ENCODE results near the gene UBAP1L.
"Not testable (repeated sequence)": the region's sequence is repeated elsewhere in the genome, so short reads cannot be mapped to it uniquely, and the experiment has no call there.

The UBAP1L gene

DNA sequence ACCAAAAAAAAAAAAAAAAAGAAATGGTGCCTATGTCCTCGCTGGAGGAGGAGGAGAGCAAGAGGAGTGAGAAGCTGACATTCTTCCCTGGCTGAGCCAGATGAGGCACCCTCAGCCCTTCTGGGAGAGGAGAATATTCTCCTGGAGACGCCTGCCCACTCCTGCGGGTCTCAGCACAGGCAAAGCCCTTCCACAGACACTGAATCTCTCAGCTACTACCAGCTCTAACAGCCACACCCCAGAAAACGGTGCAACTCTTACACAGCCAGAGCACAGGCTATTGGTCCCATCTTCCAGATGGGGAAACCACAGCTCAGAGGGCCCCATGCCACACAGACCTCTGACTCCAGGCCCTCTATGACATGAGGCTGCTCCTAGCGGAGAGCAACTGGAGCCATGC lies 52.9 kb downstream of the UBAP1L start:
- DNase-seq, result no peak

GRCh38 chr15:65060641-65061397 lies 54.2 kb downstream of the UBAP1L start:
- no peak for DNase-seq

- no peak for DNase-seq
Observed at GRCh38 chr15:65059931-65060596, 54.9 kb downstream of the UBAP1L start.

DNA sequence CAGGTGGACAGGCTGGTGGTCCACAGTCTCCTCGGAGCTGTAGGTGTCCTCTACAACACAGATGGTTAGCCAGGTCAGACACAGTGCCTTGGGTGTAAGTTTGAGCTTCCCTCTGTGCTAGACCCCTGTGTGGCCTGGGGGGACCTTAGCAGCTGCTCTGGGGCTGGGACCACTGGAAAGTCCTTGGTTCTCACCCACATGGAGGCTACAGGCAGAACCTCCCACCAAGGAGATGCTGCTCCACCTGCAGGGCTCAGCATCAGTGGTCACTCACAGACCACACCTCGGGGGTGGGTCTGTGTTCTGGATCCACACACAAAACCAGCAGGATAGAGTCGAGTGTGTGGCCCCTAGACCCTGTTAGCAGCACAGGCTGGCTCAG lies 55.6 kb downstream of the UBAP1L start:
- DNase-seq, result no peak

DNA sequence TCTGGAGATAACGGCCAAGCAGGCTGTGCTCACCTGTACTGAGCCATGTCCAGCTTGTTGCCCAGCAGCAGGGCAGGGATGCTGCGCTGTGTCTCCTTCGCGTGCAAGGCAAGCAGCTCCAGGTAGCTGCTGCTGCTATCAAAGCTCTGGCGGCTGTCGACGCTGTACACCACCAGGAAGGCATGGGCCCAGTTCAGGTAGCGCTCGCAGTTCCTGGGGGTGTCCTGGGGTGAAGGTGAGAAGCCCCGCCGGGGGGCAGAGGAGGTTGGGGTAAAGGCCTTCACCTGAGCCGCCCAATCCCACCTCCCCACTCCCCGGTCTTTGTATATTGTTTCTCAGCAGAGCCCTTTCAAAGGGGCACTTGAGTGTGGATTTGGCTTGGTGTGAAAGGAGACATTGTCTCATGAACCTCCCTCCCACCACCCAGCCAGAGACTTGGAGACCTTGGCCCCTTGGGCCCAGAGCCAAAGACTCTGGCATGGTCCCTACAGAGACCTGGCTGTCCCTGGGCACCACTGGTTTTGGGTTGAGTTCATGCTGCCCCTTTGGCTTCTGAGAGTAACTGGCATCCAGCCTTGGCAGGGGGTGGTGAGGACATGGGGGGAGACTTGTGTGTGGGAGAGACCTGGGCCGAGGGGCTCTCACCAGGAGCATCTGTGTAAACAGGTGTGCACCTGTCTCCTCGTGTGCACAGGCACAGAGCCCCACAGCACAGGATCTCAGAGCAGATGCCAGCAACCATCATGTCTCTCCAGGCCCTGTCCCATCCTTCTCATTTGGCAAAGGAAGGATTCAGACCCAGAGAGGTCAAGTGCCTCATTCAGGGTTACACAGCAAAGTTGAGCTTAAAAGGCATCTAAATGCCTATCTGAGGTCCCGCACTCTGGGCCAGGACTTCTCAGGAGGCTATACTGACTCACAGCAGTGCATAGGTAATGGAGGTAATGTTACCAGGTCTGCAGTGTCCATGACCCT lies 56.3 kb downstream of the UBAP1L start:
- no peak for DNase-seq

GRCh38 chr15:65057549-65057940 lies 57.5 kb downstream of the UBAP1L start:
- no peak for DNase-seq

DNA sequence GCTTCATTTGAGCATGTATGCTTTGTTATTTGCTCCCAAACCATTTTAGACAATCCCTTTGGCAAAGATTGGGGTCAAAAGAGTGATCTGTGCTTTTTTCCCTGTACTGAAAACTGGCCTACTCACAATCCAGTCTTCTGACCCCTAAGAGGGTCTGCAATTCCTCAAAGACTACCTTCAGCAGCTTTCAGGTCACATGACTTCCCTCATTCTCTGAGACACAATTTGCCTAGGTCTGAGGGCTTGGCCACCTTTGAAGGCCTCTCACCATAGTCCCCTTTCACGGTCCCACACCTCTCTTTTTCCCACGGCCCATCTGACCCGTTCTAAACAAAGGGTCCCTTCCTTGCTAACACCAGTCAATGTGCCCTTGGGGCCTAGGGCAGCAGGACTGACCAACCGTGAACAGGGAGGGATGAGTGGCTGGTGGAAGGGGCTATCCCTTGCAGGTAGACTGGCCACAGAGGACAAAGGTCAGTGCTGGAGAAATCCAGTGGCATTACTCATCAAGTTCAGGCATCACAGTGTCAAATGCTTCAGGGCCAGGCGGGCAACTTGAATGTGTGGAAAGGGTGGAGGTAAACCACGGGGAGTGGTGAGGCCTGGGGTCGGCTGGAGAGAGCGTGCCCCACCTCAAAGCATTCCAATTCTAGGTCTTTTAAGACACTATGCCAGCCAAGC lies 58.0 kb downstream of the UBAP1L start:
- no peak for DNase-seq

GRCh38 chr15:65056106-65056505 lies 58.9 kb downstream of the UBAP1L start:
- DNase-seq, result no peak

DNA sequence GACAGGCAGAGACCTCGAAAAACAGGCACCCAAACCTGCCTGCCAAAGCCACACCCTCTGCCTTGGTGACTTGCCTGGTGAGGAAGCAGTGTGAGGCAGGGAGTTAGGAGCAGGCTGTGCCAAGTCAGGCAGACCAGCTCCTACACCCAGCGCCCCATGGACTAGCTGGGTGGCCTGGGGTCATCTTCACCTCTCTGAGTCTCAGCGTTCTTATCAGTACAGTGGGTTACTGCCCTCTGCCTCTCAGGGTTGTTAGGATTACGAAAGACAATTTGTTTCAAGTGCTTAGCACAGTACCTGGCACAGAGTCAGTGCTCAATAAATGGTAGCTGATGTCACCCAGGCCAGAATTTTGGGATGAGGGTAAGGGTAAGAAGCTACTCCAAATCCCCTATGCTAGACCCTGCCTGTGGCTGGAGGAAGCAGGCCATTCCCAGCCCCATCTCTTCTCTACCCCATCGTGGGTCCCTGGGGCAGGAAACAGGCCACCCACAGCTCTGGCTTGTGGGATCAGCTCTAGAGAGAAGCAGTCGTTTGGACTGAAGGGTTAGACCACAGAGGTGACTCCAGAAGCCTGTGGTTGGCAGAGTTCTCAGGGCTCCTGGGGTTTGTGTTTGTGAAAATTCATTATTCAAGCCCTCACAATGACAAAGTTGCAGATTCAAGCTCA lies 59.7 kb downstream of the UBAP1L start:
- no peak for DNase-seq

GRCh38 chr15:65054333-65055200 lies 60.4 kb downstream of the UBAP1L start:
- DNase-seq, result peak; percentile 37

DNA sequence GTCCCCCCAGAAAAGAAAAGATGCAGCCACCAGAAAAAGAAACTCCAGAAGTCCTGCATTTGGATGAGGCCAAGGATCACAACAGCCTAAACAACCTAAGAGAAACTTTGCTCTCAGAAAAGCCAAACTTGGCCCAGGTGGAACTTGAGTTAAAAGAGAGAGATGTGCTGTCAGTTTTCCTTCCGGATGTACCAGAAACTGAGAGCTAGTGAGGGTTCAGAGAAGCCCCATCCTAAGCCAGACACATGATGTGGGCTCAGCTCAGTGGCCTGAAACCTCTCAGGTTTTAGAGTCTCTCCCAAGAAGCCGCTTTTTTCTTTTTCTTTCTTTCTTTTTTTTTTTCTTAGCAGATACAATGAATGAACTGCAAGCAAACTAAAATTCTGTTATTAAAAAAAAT lies 62.0 kb downstream of the UBAP1L start:
- no peak for DNase-seq

GRCh38 chr15:65051266-65051665 lies 63.7 kb downstream of the UBAP1L start:
- no peak for DNase-seq

DNA sequence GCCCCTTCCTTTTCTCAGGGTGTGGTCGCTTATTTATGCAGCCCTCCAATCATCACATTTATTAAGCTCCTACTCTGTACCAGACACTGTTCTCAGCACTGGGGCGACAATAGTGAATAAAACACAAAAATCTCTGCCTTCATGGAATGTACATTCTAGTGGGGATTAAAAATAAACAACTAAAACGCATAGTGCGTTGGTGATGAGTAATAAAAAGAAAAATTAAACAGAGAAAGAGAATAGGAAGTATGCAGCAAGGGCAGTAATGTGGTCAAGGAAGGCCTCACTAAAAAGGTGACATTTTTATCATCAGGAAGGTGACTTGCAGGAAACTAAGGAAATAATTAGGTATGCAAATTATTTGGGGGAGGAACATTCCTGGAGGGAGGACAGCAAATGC lies 64.7 kb downstream of the UBAP1L start:
- DNase-seq, result no peak

DNA sequence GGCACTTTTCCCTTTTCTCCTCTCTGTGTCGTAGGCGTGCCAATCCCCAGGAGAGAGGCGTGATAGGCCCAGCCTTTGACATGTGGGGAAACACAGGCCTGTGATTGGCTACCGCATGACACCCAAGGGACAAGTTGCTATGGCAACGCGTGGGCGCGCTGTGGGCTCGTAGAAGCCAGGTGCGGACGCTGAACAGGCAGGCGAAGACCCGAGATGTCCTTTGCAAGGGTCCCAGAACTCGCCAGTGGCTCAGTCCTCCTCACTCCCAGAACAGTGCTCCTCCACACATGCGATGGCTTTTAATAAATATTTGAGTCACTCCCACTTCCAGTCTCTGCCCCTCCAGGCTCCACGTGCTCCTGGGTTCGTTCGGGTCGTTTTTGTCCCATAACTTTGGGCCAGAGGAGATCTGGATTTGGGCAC lies 65.6 kb downstream of the UBAP1L start:
- peak; percentile 97 for DNase-seq

DNA sequence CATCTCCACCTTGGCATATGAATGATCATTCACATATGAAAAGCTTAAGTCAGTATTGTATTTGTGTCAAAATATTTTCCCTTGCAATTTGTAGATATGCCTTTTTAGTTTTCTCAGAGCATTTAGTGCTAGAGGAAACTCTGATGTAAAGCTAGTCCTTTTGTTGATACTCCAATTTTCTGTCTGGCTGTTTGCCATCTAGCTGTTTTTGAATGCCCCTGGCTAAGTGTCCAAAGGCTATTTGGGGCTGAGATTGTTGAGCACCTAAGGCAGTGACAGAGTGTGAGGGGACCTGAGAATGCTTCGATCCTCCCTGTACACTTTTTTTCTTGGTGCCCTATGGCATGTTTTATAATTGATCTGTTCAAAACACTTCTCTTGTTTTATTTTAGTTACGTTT lies 66.8 kb downstream of the UBAP1L start:
- no peak for DNase-seq

- DNase-seq, result no peak
Observed at GRCh38 chr15:65044724-65045481, 70.1 kb downstream of the UBAP1L start, which contains the start of gene SLC51B. Gene SLC51B, plus strand, starts transcription at chr15:65045387. Its CDS starts 4,618 bp downstream, at chr15:65050005.

DNA sequence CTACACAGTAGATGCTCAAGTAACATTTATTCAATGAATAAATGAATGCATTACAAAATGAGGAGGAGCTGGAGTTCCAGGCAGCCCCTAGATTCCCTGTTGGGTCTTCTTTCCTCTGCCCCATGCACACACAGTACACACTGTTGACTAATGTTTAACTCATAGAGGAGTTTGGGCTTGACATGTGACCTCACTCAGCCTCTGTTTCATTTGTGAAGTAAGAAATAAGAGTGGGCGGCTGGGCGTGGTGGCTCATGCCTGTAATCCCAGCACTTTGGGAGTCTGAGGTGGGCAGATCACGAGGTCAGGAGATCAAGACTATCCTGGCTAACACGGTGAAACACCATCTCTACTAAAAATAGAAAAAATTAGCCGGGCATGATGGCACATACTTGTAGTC lies 70.8 kb downstream of the UBAP1L start:
- DNase-seq, result not testable (repeated sequence)

DNA sequence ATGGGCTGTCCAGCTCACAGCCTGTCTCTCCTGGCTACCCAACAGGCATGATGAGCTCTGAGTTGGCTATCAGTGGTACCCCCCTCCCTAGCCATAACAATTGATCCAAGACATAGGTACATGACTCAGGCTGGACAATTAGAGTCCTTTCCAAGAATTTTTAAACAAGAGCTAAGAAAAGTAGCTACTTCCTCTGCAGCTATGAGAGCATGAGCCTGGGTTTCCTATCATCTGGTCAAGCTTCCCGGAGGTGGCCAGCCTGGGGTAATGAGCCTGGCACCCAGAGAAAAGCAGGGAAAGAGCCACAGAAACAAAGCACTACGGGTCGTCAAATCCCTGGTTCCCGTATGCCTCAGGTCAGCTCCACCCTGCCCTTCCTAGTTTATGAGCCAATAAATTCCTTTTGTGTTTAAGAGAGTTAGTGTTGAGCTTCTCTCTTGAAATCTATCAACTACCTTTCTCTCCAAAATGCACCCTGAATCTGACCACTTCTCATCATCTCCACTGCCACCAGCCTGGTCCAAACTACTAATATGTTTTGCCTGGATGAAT lies 72.1 kb downstream of the UBAP1L start:
- DNase-seq, result no peak

Measured in NCI-H345 (cell line).